SK-N-SH treated with all-trans-retinoic acid at 6 μM for 48 hours (cell line): ENCODE data around the gene CDHR3.

Source experiments
- CSRNP3 ChIP-seq: fragments of 250-450 bp; sonication (Bioruptor Pico); IDR thresholded peaks from 2 replicates; pipeline ENCODE4 v1.5.1; 2021; ENCODE audit warnings: mild to moderate bottlenecking, moderate library complexity
- ESRRG ChIP-seq: fragments of 250-450 bp; sonication (Bioruptor Pico); IDR thresholded peaks from 2 replicates; pipeline ENCODE4 v1.6.1; 2021; ENCODE audit warnings: mild to moderate bottlenecking
- RARB ChIP-seq: fragments of 250-450 bp; sonication (Bioruptor Pico); IDR thresholded peaks from 2 replicates; pipeline ENCODE4 v1.8.0; 2021; ENCODE audit warnings: mild to moderate bottlenecking, moderate library complexity
- TCF4 ChIP-seq: fragments of 250-450 bp; sonication (Bioruptor Pico); IDR thresholded peaks from 2 replicates; pipeline ENCODE4 v1.8.0; 2021; ENCODE audit warnings: mild to moderate bottlenecking, moderate library complexity, borderline replicate concordance
- ZFP3 ChIP-seq: fragments of 250-450 bp; sonication (Bioruptor Pico); IDR thresholded peaks from 2 replicates; pipeline ENCODE4 v1.5.0; 2020; ENCODE audit warnings: mild to moderate bottlenecking, moderate library complexity
- ZFP30 ChIP-seq: fragments of 450-650 bp; formaldehyde crosslinking; IDR thresholded peaks from 2 replicates; pipeline ENCODE4 v1.5.0; 2022; ENCODE audit warnings: mild to moderate bottlenecking, moderate library complexity
- ZNF70 ChIP-seq: fragments of 450-650 bp; formaldehyde crosslinking; IDR thresholded peaks from 2 replicates; pipeline ENCODE4 v1.5.0; 2020; ENCODE audit warnings: mild to moderate bottlenecking, moderate library complexity
- TF ChIP-seq, protein P1 (sequence below): fragments of 250-450 bp; sonication (Bioruptor Pico); IDR thresholded peaks from 2 replicates; pipeline ENCODE4 v1.5.0; 2020; ENCODE audit warnings: mild to moderate bottlenecking, moderate library complexity
- TF ChIP-seq, protein P2 (sequence below): fragments of 250-450 bp; sonication (Bioruptor Pico); IDR thresholded peaks from 2 replicates; pipeline ENCODE4 v1.8.0; 2021; ENCODE audit warnings: low read depth, mild to moderate bottlenecking, moderate library complexity, borderline replicate concordance
- TF ChIP-seq, protein P3 (sequence below): fragments of 250-450 bp; sonication (Bioruptor Pico); IDR thresholded peaks from 2 replicates; pipeline ENCODE4 v1.8.0; 2020; ENCODE audit warnings: mild to moderate bottlenecking, moderate library complexity, borderline replicate concordance

DNA sequence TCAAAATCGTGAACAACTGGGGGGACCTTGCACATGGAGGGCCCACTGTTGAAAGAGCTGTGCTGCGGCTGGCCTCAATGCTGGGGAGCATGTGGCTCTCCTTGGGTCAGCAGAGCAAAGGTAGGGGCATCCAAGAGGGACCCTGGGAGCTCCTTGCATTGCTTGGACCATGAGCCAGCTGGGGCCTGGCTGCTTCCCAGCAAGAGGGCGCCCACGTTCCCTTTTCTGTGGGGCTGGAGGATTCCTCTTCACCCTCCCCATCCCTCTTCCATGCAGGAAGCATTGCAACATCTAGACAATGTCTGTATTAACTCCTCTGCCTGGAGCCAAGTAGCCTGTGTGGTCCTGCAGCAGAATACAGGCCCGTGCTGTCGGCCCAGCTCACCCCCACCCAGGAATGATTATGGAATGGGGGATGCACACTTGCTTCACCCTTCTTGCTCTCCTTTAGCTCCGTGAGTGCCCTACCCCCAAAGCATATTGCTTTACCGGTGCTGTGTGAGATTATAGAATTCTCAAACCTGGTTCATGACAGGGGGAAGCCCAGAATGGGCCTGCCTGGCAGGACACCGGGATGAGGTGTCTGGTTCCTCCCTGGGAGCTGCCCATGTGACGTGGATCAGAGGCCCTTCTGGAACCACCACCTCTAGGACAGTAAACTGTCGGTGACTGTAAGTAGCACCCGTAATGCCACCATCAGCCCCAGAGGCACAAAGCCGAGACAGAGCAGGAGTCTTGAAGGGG is 87.1 kb downstream of the CDHR3 start:
- TF ChIP-seq ZFP3: no peak
- TF ChIP-seq, protein P1, sequence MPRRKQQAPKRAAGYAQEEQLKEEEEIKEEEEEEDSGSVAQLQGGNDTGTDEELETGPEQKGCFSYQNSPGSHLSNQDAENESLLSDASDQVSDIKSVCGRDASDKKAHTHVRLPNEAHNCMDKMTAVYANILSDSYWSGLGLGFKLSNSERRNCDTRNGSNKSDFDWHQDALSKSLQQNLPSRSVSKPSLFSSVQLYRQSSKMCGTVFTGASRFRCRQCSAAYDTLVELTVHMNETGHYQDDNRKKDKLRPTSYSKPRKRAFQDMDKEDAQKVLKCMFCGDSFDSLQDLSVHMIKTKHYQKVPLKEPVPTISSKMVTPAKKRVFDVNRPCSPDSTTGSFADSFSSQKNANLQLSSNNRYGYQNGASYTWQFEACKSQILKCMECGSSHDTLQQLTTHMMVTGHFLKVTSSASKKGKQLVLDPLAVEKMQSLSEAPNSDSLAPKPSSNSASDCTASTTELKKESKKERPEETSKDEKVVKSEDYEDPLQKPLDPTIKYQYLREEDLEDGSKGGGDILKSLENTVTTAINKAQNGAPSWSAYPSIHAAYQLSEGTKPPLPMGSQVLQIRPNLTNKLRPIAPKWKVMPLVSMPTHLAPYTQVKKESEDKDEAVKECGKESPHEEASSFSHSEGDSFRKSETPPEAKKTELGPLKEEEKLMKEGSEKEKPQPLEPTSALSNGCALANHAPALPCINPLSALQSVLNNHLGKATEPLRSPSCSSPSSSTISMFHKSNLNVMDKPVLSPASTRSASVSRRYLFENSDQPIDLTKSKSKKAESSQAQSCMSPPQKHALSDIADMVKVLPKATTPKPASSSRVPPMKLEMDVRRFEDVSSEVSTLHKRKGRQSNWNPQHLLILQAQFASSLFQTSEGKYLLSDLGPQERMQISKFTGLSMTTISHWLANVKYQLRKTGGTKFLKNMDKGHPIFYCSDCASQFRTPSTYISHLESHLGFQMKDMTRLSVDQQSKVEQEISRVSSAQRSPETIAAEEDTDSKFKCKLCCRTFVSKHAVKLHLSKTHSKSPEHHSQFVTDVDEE (CRISPR knock-in tag): no peak
- TF ChIP-seq, protein P2, sequence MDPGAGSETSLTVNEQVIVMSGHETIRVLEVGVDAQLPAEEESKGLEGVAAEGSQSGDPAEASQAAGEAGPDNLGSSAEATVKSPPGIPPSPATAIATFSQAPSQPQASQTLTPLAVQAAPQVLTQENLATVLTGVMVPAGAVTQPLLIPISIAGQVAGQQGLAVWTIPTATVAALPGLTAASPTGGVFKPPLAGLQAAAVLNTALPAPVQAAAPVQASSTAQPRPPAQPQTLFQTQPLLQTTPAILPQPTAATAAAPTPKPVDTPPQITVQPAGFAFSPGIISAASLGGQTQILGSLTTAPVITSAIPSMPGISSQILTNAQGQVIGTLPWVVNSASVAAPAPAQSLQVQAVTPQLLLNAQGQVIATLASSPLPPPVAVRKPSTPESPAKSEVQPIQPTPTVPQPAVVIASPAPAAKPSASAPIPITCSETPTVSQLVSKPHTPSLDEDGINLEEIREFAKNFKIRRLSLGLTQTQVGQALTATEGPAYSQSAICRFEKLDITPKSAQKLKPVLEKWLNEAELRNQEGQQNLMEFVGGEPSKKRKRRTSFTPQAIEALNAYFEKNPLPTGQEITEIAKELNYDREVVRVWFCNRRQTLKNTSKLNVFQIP (CRISPR knock-in tag): no peak
- no peak for TF ChIP-seq TCF4 (CRISPR knock-in tag)
- no peak for TF ChIP-seq RARB (CRISPR knock-in tag)
- TF ChIP-seq ESRRG (CRISPR knock-in tag): no peak
- TF ChIP-seq CSRNP3: no peak
- TF ChIP-seq ZFP30 (CRISPR knock-in tag): no peak
- TF ChIP-seq ZNF70 (CRISPR knock-in tag): no peak
- TF ChIP-seq, protein P3, sequence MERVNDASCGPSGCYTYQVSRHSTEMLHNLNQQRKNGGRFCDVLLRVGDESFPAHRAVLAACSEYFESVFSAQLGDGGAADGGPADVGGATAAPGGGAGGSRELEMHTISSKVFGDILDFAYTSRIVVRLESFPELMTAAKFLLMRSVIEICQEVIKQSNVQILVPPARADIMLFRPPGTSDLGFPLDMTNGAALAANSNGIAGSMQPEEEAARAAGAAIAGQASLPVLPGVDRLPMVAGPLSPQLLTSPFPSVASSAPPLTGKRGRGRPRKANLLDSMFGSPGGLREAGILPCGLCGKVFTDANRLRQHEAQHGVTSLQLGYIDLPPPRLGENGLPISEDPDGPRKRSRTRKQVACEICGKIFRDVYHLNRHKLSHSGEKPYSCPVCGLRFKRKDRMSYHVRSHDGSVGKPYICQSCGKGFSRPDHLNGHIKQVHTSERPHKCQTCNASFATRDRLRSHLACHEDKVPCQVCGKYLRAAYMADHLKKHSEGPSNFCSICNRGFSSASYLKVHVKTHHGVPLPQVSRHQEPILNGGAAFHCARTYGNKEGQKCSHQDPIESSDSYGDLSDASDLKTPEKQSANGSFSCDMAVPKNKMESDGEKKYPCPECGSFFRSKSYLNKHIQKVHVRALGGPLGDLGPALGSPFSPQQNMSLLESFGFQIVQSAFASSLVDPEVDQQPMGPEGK (CRISPR knock-in tag): no peak
